OCI-LY7 (cell line): ENCODE results near the gene BCDIN3D.

Source experiments
- CTCF ChIP-seq: fragments of 200-600 bp; sonication (generic); conservative IDR thresholded peaks from 2 replicates; pipeline ENCODE4 v1.5.1; 2014; ENCODE audit warnings: mild to moderate bottlenecking, antibody characterized with exemption, low read length, moderate library complexity, mixed read lengths
- EZH2phosphoT487 ChIP-seq: fragments of 200-600 bp; sonication (generic); IDR thresholded peaks from 2 replicates; pipeline ENCODE4 v1.6.1; 2018; ENCODE audit warnings: low read depth, borderline replicate concordance, mild to moderate bottlenecking, mixed run types, antibody characterized with exemption, low read length, moderate library complexity, mixed read lengths

GRCh38 chr12:49890096-49890461, 47.2 kb upstream of the BCDIN3D start:
- no peak for TF ChIP-seq CTCF
- no peak for TF ChIP-seq EZH2phosphoT487
